Panc1 (cell line): Measurements from ENCODE around the gene PIGL. TPM values are rescaled to one million over a fixed set of nuclear protein-coding genes. Genes with fewer than 3 reads are reported as not detected.

Source experiments
- ATAC-seq: fragments of 200-7000 bp; cut with Tn5 transposase; 2 replicates; pipeline ENCODE4 v1.9.1; 2020; ENCODE audit warnings: mild to moderate bottlenecking, moderate library complexity
- BruUV-seq: library from RNA; stranded (reverse); fragments of 400-500 nt; replicated peaks from 2 replicates; lab custom pipeline; 2021; lab: Mats Ljungman, UMichigan
- CTCF ChIA-PET: fragments of 300-600 bp; sonication (Branson Sonifier 250); formaldehyde crosslinking; loops from one replicate; lab custom pipeline; 2022; ENCODE audit warnings: antibody characterized with exemption; lab: Charles Lee
- POLR2A ChIA-PET: fragments of 300-600 bp; sonication (Branson Sonifier 250); formaldehyde crosslinking; loops from one replicate; lab custom pipeline; 2022; ENCODE audit warnings: antibody characterized with exemption; lab: Charles Lee
- DNase-seq: peaks from one replicate; pipeline ENCODE4 v3.0.0-alpha.2; 2010; ENCODE audit warnings: low read depth, low spot score
- H3K27ac ChIP-seq: 2 replicates; pipeline ENCODE4 v1.5.1; 2011; ENCODE audit warnings: mild to moderate bottlenecking, low read length, inconsistent platforms
- H3K27me3 ChIP-seq: fragments of 200-500 bp; sonication (Bioruptor generic); 2 replicates; pipeline ENCODE4 v1.6.0; 2014; ENCODE audit warnings: low read length, inconsistent platforms; ENCODE audit not compliant: control insufficient read depth, insufficient read depth
- H3K36me3 ChIP-seq: fragments of 200-500 bp; sonication (Bioruptor generic); 2 replicates; pipeline ENCODE4 v1.5.1; 2014; ENCODE audit warnings: inconsistent platforms, mild to moderate bottlenecking, low read length, moderate library complexity; ENCODE audit not compliant: control insufficient read depth, insufficient read depth
- H3K4me1 ChIP-seq: 2 replicates; pipeline ENCODE4 v1.5.1; 2011; ENCODE audit warnings: inconsistent platforms, mild to moderate bottlenecking, low read length, moderate library complexity; ENCODE audit not compliant: control insufficient read depth, insufficient read depth
- H3K4me3 ChIP-seq, 2 experiments: 2 replicates each; pipeline ENCODE4 v1.5.1; 2011 to 2012; ENCODE audit warnings: low read depth in 2 of 2, low read length in 2 of 2, mild to moderate bottlenecking in 2 of 2, inconsistent platforms in 1 of 2, moderate library complexity in 1 of 2
- H3K9me3 ChIP-seq: fragments of 200-500 bp; sonication (Bioruptor generic); 2 replicates; pipeline ENCODE4 v1.5.1; 2014; ENCODE audit warnings: low read depth, mild to moderate bottlenecking, inconsistent platforms, low read length, moderate library complexity; ENCODE audit not compliant: control insufficient read depth, insufficient read depth
- CTCF ChIP-seq: fragments of 450-650 bp; IDR thresholded peaks from 2 replicates; pipeline ENCODE4 v1.5.1; 2017; ENCODE audit warnings: mild to moderate bottlenecking
- POLR2AphosphoS5 ChIP-seq: IDR thresholded peaks from 2 replicates; pipeline ENCODE4 v1.6.1; 2012; ENCODE audit warnings: mild to moderate bottlenecking, low read depth, low read length, moderate library complexity
- REST ChIP-seq, 2 experiments: IDR thresholded peaks; 2 replicates each; pipeline ENCODE4 v1.6.1; 2011 to 2012; ENCODE audit warnings: low read depth in 2 of 2, control low read depth in 1 of 2, low read length in 1 of 2, mild to moderate bottlenecking in 1 of 2, moderate library complexity in 1 of 2; ENCODE audit not compliant: insufficient read depth in 1 of 2
- SIN3A ChIP-seq: IDR thresholded peaks from 2 replicates; pipeline ENCODE4 v1.6.1; 2012; ENCODE audit warnings: low read depth, mild to moderate bottlenecking, low read length, moderate library complexity, borderline replicate concordance; ENCODE audit not compliant: insufficient read depth
- TCF7L2 ChIP-seq: IDR thresholded peaks from 2 replicates; pipeline ENCODE4 v1.6.1; 2011; ENCODE audit warnings: mild to moderate bottlenecking, low read depth, low read length, inconsistent platforms
- in situ Hi-C: cut with HindIII; loops from 2 replicates; pipeline ENCODE4 v1.10.0; 2016; ENCODE audit warnings: low sequenced_read_pairs, low pct_unique_long_range_greater_than_20kb
- intact Hi-C: fragments of 100-400 bp; cut with micrococcal nuclease; formaldehyde crosslinking; loops from one replicate; pipeline ENCODE4 v1.10.0; 2022; ENCODE audit not compliant: unreplicated experiment
- total RNA-seq: library from RNA; stranded (reverse); gene quantifications from one replicate; pipeline ENCODE4 v1.2.1, GENCODE V29; 2021; ENCODE audit not compliant: unreplicated experiment

PIGL gene
- total RNA-seq, 1 experiment from 2014 or later: 14.8 TPM

GRCh38 chr17:16251556-16251955 is 34.5 kb downstream of the PIGL start:
- no TSS peak for BruUV-seq

GRCh38 chr17:16254773-16255400 is 37.9 kb downstream of the PIGL start:
- DNase-seq (no peak), ATAC-seq (no peak)
- no peaks in the 10 kb centered on the region for H3K36me3 ChIP-seq
- no peak overlapping the region for H3K27ac ChIP-seq
- intact Hi-C loops (no loop called here), in situ Hi-C loops (no loop called here)
- ChIA-PET CTCF (no interaction called here), POLR2A (no interaction called here)
- H3K4me3 ChIP-seq: no peak overlapping the region
- H3K27me3 ChIP-seq: no peaks in the 10 kb centered on the region
- no TSS peak for BruUV-seq
- TF ChIP-seq SIN3A (no peak), REST (IDR thresholded peaks at IDR 0.05; ENCODE audit: insufficient read depth in 1 of 2, low read depth in 2 of 2, low read length in 1 of 2) (no peak), CTCF (no peak), TCF7L2 (no peak), POLR2AphosphoS5 (no peak)
- H3K9me3 ChIP-seq: no peaks in the 10 kb centered on the region
- H3K4me1 ChIP-seq: peaks cover 3% of the 10 kb centered on the region; the same call in 1 of the 2 replicates

More at GRCh38 chr17:16251556-16251955, 34.5 kb downstream of the PIGL start:
- no peaks in the 10 kb centered on the region for H3K36me3 ChIP-seq
- ATAC-seq: no peak
- CTCF ChIA-PET: no interaction called here
- H3K27ac ChIP-seq: no peak overlapping the region
- no peak overlapping the region for H3K4me3 ChIP-seq
- H3K27me3 ChIP-seq: no peaks in the 10 kb centered on the region
- intact Hi-C loops: no loop called here
- in situ Hi-C loops: no loop called here
- no peak for TF ChIP-seq SIN3A
- no peak for TF ChIP-seq CTCF
- TF ChIP-seq REST (IDR thresholded peaks at IDR 0.05; ENCODE audit: insufficient read depth in 1 of 2, low read depth in 2 of 2, low read length in 1 of 2): no peak
- no peak for TF ChIP-seq TCF7L2
- no peak for TF ChIP-seq POLR2AphosphoS5
- H3K4me1 ChIP-seq: peaks cover 3% of the 10 kb centered on the region; the same call in 1 of the 2 replicates
- no peak for DNase-seq
- H3K9me3 ChIP-seq: no peaks in the 10 kb centered on the region
- POLR2A ChIA-PET: interaction anchor here (0.6 kb wide), 1 partner anchor 21 kb away, joined by 5 read pairs; no protein-coding TSS in a partner anchor
